Nephron progenitor cell (in vitro differentiated cells): Measurements from ENCODE around the gene LRCOL1.

Experiments
- DNase-seq: peaks from one replicate; pipeline ENCODE4 v3.0.0; 2021
- H3K27ac Mint-ChIP-seq: 2 replicates; pipeline ENCODE4 v1.8.0; 2021; ENCODE audit warnings: mild to moderate bottlenecking, moderate library complexity, mixed read lengths
- H3K27me3 Mint-ChIP-seq: 2 replicates; pipeline ENCODE4 v1.8.0; 2021; ENCODE audit warnings: mild to moderate bottlenecking, low read depth, mixed read lengths; ENCODE audit not compliant: poor library complexity
- H3K36me3 Mint-ChIP-seq: 2 replicates; pipeline ENCODE4 v1.8.0; 2021; ENCODE audit warnings: low read depth, mixed read lengths
- H3K4me1 Mint-ChIP-seq: 2 replicates; pipeline ENCODE4 v1.8.0; 2021; ENCODE audit warnings: mixed read lengths
- H3K4me3 Mint-ChIP-seq: 2 replicates; pipeline ENCODE4 v1.8.0; 2021; ENCODE audit warnings: mild to moderate bottlenecking, moderate library complexity, mixed read lengths
- H3K9me3 Mint-ChIP-seq: 2 replicates; pipeline ENCODE4 v1.8.0; 2021; ENCODE audit warnings: mild to moderate bottlenecking, moderate library complexity, mixed read lengths
- TF ChIP-seq, protein P1 (sequence below): fragments of 200-600 bp; sonication (generic); IDR thresholded peaks from 2 replicates; pipeline ENCODE4 v1.5.0; 2021; ENCODE audit warnings: antibody characterized with exemption

Gene LRCOL1

GRCh38 chr12:132577191-132577920, 33.0 kb downstream of the LRCOL1 start:
- Mint-ChIP-seq H3K27ac (no peak overlapping the region), H3K4me1 (peaks cover 28% of the 10 kb centered on the region), H3K4me3 (no peak overlapping the region), H3K27me3 (peaks cover 17% of the 10 kb centered on the region), H3K9me3 (no peaks in the 10 kb centered on the region), H3K36me3 (peaks cover 40% of the 10 kb centered on the region)
- DNase-seq = no peak
- TF ChIP-seq, protein P1, sequence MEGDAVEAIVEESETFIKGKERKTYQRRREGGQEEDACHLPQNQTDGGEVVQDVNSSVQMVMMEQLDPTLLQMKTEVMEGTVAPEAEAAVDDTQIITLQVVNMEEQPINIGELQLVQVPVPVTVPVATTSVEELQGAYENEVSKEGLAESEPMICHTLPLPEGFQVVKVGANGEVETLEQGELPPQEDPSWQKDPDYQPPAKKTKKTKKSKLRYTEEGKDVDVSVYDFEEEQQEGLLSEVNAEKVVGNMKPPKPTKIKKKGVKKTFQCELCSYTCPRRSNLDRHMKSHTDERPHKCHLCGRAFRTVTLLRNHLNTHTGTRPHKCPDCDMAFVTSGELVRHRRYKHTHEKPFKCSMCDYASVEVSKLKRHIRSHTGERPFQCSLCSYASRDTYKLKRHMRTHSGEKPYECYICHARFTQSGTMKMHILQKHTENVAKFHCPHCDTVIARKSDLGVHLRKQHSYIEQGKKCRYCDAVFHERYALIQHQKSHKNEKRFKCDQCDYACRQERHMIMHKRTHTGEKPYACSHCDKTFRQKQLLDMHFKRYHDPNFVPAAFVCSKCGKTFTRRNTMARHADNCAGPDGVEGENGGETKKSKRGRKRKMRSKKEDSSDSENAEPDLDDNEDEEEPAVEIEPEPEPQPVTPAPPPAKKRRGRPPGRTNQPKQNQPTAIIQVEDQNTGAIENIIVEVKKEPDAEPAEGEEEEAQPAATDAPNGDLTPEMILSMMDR = no peak

- DNase-seq = no peak
- H3K36me3 Mint-ChIP-seq = peaks cover 40% of the 10 kb centered on the region
- no peaks in the 10 kb centered on the region for H3K9me3 Mint-ChIP-seq
- peaks cover 11% of the 10 kb centered on the region for H3K27me3 Mint-ChIP-seq
- no peak overlapping the region for H3K4me3 Mint-ChIP-seq
- H3K4me1 Mint-ChIP-seq = peaks cover 28% of the 10 kb centered on the region
- no peak overlapping the region for H3K27ac Mint-ChIP-seq
- TF ChIP-seq, protein P1 = no peak
These were observed 33.7 kb downstream of the LRCOL1 start for GRCh38 chr12:132576701-132577100.

- no peaks in the 10 kb centered on the region for H3K9me3 Mint-ChIP-seq
- TF ChIP-seq, protein P1 = no peak
- H3K27me3 Mint-ChIP-seq = peaks cover 6% of the 10 kb centered on the region
- H3K36me3 Mint-ChIP-seq = peaks cover 38% of the 10 kb centered on the region
- H3K27ac Mint-ChIP-seq = no peak overlapping the region
- DNase-seq = no peak
- H3K4me3 Mint-ChIP-seq = no peak overlapping the region
- peaks cover 28% of the 10 kb centered on the region for H3K4me1 Mint-ChIP-seq
These were observed 34.7 kb downstream of the LRCOL1 start for GRCh38 chr12:132575661-132576060.

DNA sequence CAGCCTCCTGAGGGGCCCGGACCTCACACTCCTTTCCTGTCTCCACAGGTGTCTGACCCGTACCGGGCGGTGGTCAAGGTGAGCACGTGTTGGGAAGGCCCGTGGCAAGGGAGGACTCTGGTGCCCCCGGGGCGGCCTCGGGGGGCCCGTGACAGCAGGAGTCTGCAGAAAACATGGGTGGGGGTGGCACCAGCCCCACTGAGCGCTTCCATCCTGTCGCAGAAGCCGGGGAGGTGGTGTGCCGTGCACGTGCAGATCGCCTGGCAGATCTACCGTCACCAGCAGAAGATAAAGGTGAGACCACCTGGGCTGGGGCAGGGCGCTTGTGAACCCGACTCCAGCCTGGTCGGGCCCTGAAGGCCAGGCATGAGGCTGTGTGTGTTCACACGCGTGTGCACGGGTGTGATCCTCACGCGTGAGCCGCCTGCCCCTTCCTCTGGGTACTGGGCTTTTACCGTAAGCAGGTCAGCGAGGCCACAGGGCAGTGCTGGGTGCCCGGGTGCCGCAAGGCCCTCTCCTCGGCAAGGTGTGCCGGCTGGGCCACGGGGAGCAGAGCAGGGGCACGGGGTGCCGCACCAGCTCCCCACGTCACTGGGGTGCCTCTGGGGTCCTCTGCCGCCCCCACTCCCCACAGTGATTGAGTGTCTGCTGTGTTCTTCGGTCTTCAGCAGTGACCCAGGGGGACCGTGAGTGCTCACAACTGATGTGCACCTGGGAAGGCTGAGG, 35.9 kb downstream of the LRCOL1 start:
- Mint-ChIP-seq H3K36me3 (peaks cover 28% of the 10 kb centered on the region), H3K4me1 (peaks cover 18% of the 10 kb centered on the region), H3K27ac (no peak overlapping the region), H3K9me3 (no peaks in the 10 kb centered on the region), H3K27me3 (peaks cover 3% of the 10 kb centered on the region), H3K4me3 (no peak overlapping the region)
- no peak for DNase-seq
- TF ChIP-seq, protein P1 = no peak

GRCh38 chr12:132572801-132573760, 37.3 kb downstream of the LRCOL1 start:
- no peak overlapping the region for H3K27ac Mint-ChIP-seq

More at GRCh38 chr12:132572801-132573760, 37.3 kb downstream of the LRCOL1 start:
- no peaks in the 10 kb centered on the region for H3K27me3 Mint-ChIP-seq
- no peak for DNase-seq
- no peaks in the 10 kb centered on the region for H3K9me3 Mint-ChIP-seq
- TF ChIP-seq, protein P1 = no peak
- no peak overlapping the region for H3K4me3 Mint-ChIP-seq
- H3K4me1 Mint-ChIP-seq = peaks cover 4% of the 10 kb centered on the region
- H3K36me3 Mint-ChIP-seq = peaks cover 15% of the 10 kb centered on the region
